ENCODE results near the gene LNX1. TPM values are rescaled to one million over a fixed set of nuclear protein-coding genes. Genes with fewer than 3 reads are reported as not detected.

Gene LNX1
- polyA plus RNA-seq, 1 donor (not counting 4 experiments of a cell fraction or from before 2014, with no cell fraction given) = 0.22 TPM

DNA sequence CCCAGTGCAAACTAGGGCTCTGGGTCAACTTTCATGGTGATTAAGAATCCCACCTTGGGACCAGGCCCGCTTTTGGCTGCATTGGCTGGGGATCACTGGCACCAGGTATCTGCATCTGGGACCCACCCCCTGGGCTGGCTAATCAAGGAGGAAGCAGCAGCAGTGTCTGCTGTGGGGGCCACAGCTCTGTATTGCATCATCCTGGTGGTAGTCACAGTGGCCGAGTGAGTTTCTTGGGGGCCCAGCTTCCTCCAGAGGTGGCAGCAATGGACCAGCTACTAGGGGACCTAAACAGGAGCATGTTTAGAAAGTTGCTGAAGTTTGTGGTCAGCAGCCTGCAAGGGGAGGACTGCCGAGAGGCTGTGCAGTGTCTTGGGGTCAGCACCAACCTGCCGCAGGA is 15.7 kb downstream of the LNX1 start:
- no peak overlapping the region for H3K27ac ChIP-seq (ENCODE audit: control insufficient read depth, insufficient read depth, low read length)

DNA sequence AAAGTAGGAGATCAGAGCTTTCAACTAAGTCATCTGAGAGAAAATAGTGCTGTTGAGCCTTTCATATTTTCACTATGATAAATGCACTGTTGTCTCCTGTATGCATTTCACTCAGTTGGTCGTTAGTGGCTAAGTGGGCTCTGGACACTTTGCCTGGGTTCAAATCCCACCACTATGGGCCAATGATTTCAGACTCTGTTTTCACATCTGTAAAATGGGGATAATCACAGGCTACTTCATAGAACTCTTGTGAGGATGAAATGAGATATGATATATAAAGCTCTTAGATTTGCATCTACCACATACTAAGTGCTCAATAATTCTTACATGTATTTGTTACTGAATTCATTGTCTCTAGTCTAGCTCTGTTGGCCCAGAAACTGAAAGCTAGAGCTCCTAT is 16.8 kb downstream of the LNX1 start:
- Histone ChIP-seq H2AFZ (ENCODE audit: control insufficient read depth, low read length) (no peak overlapping the region), H3K36me3 (ENCODE audit: control insufficient read depth in 2 of 2, extremely low read depth in 1 of 2, insufficient read depth in 2 of 2, low read length in 2 of 2) (no peaks in the 10 kb centered on the region), H3K27ac (ENCODE audit: control insufficient read depth, insufficient read depth, low read length) (no peak overlapping the region), H3K9me1 (ENCODE audit: control insufficient read depth, extremely low read depth, insufficient read depth, low read length) (no peaks in the 10 kb centered on the region), H3K4me3 (ENCODE audit: control insufficient read depth in 2 of 3, extremely low read depth in 1 of 3, insufficient read depth in 2 of 3, low read depth in 1 of 3, low read length in 3 of 3) (no peak overlapping the region), H3K4me2 (ENCODE audit: control insufficient read depth, extremely low read depth, insufficient read depth, low read depth, low read length) (no peak overlapping the region), H3K79me2 (ENCODE audit: control insufficient read depth, insufficient read depth, low read length) (no peaks in the 10 kb centered on the region), H4K20me1 (ENCODE audit: control insufficient read depth, extremely low read depth, insufficient read depth, low read length) (no peaks in the 10 kb centered on the region), H3K4me1 (ENCODE audit: control insufficient read depth, extremely low read depth, insufficient read depth, low read length) (no peaks in the 10 kb centered on the region), H3K27me3 (ENCODE audit: control insufficient read depth, extremely low read depth, insufficient read depth, low read length) (no peaks in the 10 kb centered on the region), H3K9ac (ENCODE audit: control insufficient read depth, extremely low read depth, insufficient read depth, low read length) (no peak overlapping the region), H3K9me3 (ENCODE audit: control insufficient read depth, low read depth, low read length) (no peaks in the 10 kb centered on the region)
- dilution Hi-C loops (cut with MboI; ENCODE audit: extremely low pct_ligation_motif_present, low sequenced_read_pairs) = no loop called here
- FAIRE-seq = no peak
- no peak for TF ChIP-seq EZH2 (IDR thresholded peaks at IDR 0.05; ENCODE audit: low read length)
- TF ChIP-seq, protein P1, sequence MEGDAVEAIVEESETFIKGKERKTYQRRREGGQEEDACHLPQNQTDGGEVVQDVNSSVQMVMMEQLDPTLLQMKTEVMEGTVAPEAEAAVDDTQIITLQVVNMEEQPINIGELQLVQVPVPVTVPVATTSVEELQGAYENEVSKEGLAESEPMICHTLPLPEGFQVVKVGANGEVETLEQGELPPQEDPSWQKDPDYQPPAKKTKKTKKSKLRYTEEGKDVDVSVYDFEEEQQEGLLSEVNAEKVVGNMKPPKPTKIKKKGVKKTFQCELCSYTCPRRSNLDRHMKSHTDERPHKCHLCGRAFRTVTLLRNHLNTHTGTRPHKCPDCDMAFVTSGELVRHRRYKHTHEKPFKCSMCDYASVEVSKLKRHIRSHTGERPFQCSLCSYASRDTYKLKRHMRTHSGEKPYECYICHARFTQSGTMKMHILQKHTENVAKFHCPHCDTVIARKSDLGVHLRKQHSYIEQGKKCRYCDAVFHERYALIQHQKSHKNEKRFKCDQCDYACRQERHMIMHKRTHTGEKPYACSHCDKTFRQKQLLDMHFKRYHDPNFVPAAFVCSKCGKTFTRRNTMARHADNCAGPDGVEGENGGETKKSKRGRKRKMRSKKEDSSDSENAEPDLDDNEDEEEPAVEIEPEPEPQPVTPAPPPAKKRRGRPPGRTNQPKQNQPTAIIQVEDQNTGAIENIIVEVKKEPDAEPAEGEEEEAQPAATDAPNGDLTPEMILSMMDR (optimal IDR thresholded peaks at IDR 0.05 in 1 of 3, IDR thresholded peaks at IDR 0.05 in 1 of 3, conservative IDR thresholded peaks at IDR 0.05 in 1 of 3; ENCODE audit: extremely low read depth in 1 of 3, insufficient read depth in 2 of 3, low read length in 3 of 3) = no peak
- no peak for DNase-seq (ENCODE audit: low read depth, low spot score)

More for the DNA sequence above, 15.7 kb downstream of the LNX1 start:
- Histone ChIP-seq H3K27me3 (ENCODE audit: control insufficient read depth, extremely low read depth, insufficient read depth, low read length) (no peaks in the 10 kb centered on the region), H3K79me2 (ENCODE audit: control insufficient read depth, insufficient read depth, low read length) (no peaks in the 10 kb centered on the region), H3K9ac (ENCODE audit: control insufficient read depth, extremely low read depth, insufficient read depth, low read length) (no peak overlapping the region), H3K36me3 (ENCODE audit: control insufficient read depth in 2 of 2, extremely low read depth in 1 of 2, insufficient read depth in 2 of 2, low read length in 2 of 2) (no peaks in the 10 kb centered on the region), H3K4me3 (ENCODE audit: control insufficient read depth in 2 of 3, extremely low read depth in 1 of 3, insufficient read depth in 2 of 3, low read depth in 1 of 3, low read length in 3 of 3) (no peak overlapping the region), H3K4me1 (ENCODE audit: control insufficient read depth, extremely low read depth, insufficient read depth, low read length) (no peaks in the 10 kb centered on the region), H3K9me1 (ENCODE audit: control insufficient read depth, extremely low read depth, insufficient read depth, low read length) (no peaks in the 10 kb centered on the region), H2AFZ (ENCODE audit: control insufficient read depth, low read length) (no peak overlapping the region), H3K9me3 (ENCODE audit: control insufficient read depth, low read depth, low read length) (no peaks in the 10 kb centered on the region), H3K4me2 (ENCODE audit: control insufficient read depth, extremely low read depth, insufficient read depth, low read depth, low read length) (no peak overlapping the region), H4K20me1 (ENCODE audit: control insufficient read depth, extremely low read depth, insufficient read depth, low read length) (no peaks in the 10 kb centered on the region)
- TF ChIP-seq, protein P1 (optimal IDR thresholded peaks at IDR 0.05 in 1 of 3, IDR thresholded peaks at IDR 0.05 in 1 of 3, conservative IDR thresholded peaks at IDR 0.05 in 1 of 3; ENCODE audit: extremely low read depth in 1 of 3, insufficient read depth in 2 of 3, low read length in 3 of 3) = no peak
- no peak for TF ChIP-seq EZH2 (IDR thresholded peaks at IDR 0.05; ENCODE audit: low read length)
- no peak for FAIRE-seq
- dilution Hi-C loops (cut with MboI; ENCODE audit: extremely low pct_ligation_motif_present, low sequenced_read_pairs) = no loop called here
- DNase-seq (ENCODE audit: low read depth, low spot score) = no peak
